Measurements from ENCODE around the gene PNPLA6. TPM values are rescaled to one million over a fixed set of nuclear protein-coding genes. Genes with fewer than 3 reads are reported as not detected.

PNPLA6 gene
- total and polyA plus RNA-seq, 2 of the 13 experiments (the other 11 are each of a cell fraction or from before 2014, with no cell fraction given) = 24.9 to 28.2 TPM

DNA sequence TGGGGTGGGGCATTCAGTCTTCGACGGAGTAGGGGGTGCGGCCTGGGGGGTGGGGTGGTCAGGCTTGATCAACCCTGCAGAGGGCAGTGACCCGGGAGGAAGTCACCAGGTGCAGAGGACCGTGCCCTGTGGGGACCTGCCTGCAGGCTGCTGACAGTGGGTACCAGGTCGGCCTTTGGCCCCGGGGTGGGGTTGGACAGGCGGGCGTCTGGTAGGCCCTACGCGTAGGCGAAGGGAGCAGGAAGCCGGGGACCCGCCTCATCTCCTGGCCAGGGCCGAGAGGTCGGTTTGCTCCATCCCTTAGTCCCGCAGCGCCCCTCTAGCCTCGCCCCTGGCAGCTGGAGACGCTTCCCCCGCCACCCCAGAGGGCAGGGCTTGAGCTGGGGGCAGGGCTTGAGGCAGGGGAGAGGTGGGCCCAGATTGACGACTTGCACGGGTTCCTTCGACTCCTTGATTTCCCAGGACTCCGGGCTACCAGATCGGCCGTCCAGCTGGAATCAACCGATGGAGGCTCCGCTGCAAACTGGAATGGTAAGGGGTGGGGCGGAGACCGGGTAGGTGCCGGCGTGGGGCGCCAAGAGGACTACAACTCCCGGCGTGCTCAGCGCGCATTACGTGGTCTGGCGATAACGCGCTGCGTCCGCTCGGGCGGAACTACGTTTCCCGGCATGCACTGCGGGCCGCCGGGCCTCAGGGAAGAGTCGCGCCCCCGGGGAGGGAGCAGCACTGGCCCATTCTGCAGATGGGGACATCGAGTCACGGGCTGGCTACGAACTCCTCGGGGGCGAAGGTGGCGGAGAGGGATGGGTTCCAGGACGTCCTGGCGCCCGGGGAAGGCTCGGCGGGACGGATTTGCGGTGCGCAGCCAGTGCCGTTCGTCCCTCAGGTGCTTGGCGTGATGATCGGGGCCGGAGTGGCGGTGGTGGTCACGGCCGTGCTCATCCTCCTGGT lies at the start of gene PNPLA6 (continued):
- TF ChIP-seq, protein P1, sequence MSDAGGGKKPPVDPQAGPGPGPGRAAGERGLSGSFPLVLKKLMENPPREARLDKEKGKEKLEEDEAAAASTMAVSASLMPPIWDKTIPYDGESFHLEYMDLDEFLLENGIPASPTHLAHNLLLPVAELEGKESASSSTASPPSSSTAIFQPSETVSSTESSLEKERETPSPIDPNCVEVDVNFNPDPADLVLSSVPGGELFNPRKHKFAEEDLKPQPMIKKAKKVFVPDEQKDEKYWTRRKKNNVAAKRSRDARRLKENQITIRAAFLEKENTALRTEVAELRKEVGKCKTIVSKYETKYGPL (CRISPR knock-in tag; IDR thresholded peaks at IDR 0.05) = no peak
- TF ChIP-seq CAMTA2 (CRISPR knock-in tag; IDR thresholded peaks at IDR 0.05; ENCODE audit: borderline replicate concordance) (no peak), MTA3 (CRISPR knock-in tag; IDR thresholded peaks at IDR 0.05) (no peak), ZBTB1 (CRISPR knock-in tag; IDR thresholded peaks at IDR 0.05; ENCODE audit: borderline replicate concordance) (0 out of 2 replicates have a peak, but pooled peaks have one; percentile 18), ZNF263 (CRISPR knock-in tag; IDR thresholded peaks at IDR 0.05) (peak; percentile 39; the same call in 1 of the 2 replicates), LCORL (IDR thresholded peaks at IDR 0.05) (no peak), LCORL (CRISPR knock-in tag; IDR thresholded peaks at IDR 0.05) (peak; percentile 60; the same call in 1 of the 2 replicates), ZNF775 (CRISPR knock-in tag; IDR thresholded peaks at IDR 0.05; ENCODE audit: borderline replicate concordance) (no peak), ZNF607 (CRISPR knock-in tag; IDR thresholded peaks at IDR 0.05; ENCODE audit: borderline replicate concordance) (peak; percentile 73; the same call in 1 of the 2 replicates), JUND (CRISPR knock-in tag; IDR thresholded peaks at IDR 0.05) (peak; percentile 68), RFXANK (CRISPR knock-in tag; IDR thresholded peaks at IDR 0.05) (no peak), TMF1 (CRISPR knock-in tag; IDR thresholded peaks at IDR 0.05; ENCODE audit: low read depth) (0 out of 2 replicates have a peak, but pooled peaks have one; percentile 20), TBX2 (CRISPR knock-in tag; IDR thresholded peaks at IDR 0.05; ENCODE audit: borderline replicate concordance) (peak; percentile 68), ZNF776 (CRISPR knock-in tag; IDR thresholded peaks at IDR 0.05) (peak; percentile 57), CEBPG (CRISPR knock-in tag; IDR thresholded peaks at IDR 0.05) (peak; percentile 25; the same call in 1 of the 2 replicates), HOXA7 (CRISPR knock-in tag; IDR thresholded peaks at IDR 0.05) (no peak), ZNF484 (CRISPR knock-in tag; IDR thresholded peaks at IDR 0.05; ENCODE audit: borderline replicate concordance, low read depth) (no peak), ZNF672 (CRISPR knock-in tag; IDR thresholded peaks at IDR 0.05) (no peak)
- TF ChIP-seq, protein P2, sequence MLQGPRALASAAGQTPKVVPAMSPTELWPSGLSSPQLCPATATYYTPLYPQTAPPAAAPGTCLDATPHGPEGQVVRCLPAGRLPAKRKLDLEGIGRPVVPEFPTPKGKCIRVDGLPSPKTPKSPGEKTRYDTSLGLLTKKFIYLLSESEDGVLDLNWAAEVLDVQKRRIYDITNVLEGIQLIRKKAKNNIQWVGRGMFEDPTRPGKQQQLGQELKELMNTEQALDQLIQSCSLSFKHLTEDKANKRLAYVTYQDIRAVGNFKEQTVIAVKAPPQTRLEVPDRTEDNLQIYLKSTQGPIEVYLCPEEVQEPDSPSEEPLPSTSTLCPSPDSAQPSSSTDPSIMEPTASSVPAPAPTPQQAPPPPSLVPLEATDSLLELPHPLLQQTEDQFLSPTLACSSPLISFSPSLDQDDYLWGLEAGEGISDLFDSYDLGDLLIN (CRISPR knock-in tag; IDR thresholded peaks at IDR 0.05; ENCODE audit: borderline replicate concordance) = no peak
- TF ChIP-seq, protein P3, sequence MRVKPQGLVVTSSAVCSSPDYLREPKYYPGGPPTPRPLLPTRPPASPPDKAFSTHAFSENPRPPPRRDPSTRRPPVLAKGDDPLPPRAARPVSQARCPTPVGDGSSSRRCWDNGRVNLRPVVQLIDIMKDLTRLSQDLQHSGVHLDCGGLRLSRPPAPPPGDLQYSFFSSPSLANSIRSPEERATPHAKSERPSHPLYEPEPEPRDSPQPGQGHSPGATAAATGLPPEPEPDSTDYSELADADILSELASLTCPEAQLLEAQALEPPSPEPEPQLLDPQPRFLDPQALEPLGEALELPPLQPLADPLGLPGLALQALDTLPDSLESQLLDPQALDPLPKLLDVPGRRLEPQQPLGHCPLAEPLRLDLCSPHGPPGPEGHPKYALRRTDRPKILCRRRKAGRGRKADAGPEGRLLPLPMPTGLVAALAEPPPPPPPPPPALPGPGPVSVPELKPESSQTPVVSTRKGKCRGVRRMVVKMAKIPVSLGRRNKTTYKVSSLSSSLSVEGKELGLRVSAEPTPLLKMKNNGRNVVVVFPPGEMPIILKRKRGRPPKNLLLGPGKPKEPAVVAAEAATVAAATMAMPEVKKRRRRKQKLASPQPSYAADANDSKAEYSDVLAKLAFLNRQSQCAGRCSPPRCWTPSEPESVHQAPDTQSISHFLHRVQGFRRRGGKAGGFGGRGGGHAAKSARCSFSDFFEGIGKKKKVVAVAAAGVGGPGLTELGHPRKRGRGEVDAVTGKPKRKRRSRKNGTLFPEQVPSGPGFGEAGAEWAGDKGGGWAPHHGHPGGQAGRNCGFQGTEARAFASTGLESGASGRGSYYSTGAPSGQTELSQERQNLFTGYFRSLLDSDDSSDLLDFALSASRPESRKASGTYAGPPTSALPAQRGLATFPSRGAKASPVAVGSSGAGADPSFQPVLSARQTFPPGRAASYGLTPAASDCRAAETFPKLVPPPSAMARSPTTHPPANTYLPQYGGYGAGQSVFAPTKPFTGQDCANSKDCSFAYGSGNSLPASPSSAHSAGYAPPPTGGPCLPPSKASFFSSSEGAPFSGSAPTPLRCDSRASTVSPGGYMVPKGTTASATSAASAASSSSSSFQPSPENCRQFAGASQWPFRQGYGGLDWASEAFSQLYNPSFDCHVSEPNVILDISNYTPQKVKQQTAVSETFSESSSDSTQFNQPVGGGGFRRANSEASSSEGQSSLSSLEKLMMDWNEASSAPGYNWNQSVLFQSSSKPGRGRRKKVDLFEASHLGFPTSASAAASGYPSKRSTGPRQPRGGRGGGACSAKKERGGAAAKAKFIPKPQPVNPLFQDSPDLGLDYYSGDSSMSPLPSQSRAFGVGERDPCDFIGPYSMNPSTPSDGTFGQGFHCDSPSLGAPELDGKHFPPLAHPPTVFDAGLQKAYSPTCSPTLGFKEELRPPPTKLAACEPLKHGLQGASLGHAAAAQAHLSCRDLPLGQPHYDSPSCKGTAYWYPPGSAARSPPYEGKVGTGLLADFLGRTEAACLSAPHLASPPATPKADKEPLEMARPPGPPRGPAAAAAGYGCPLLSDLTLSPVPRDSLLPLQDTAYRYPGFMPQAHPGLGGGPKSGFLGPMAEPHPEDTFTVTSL (CRISPR knock-in tag; IDR thresholded peaks at IDR 0.05; ENCODE audit: borderline replicate concordance) = no peak
- TF ChIP-seq, protein P4, sequence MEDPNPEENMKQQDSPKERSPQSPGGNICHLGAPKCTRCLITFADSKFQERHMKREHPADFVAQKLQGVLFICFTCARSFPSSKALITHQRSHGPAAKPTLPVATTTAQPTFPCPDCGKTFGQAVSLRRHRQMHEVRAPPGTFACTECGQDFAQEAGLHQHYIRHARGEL (CRISPR knock-in tag; IDR thresholded peaks at IDR 0.05) = no peak

Measured in HepG2 (cell line).